ENCODE data around the gene NFIA.

The NFIA gene

GRCh38 chr1:61077676-61078541 is 4.5 kb upstream of the NFIA start (continued):
- TF ChIP-seq ZBTB8A (tag by site-specific recombination; IDR thresholded peaks at IDR 0.05) = peak; percentile 15; the same call in 1 of the 2 replicates
- no peak for TF ChIP-seq ZBTB26 (tag by site-specific recombination; optimal IDR thresholded peaks at IDR 0.05)
- peak; percentile 82 for TF ChIP-seq SCRT2 (tag by site-specific recombination; IDR thresholded peaks at IDR 0.05)
- TF ChIP-seq ZNF394 (tag by site-specific recombination; IDR thresholded peaks at IDR 0.05; ENCODE audit: borderline replicate concordance) = no peak; the same call in 1 of the 2 replicates
- TF ChIP-seq KLF16 (tag by site-specific recombination; IDR thresholded peaks at IDR 0.05) = 0 out of 2 replicates have a peak, but pooled peaks have one; percentile 26
- peak; percentile 34; the same call in 1 of the 2 replicates for TF ChIP-seq PRDM6 (tag by site-specific recombination; IDR thresholded peaks at IDR 0.05)
- TF ChIP-seq ZBTB49 (tag by site-specific recombination; IDR thresholded peaks at IDR 0.05; ENCODE audit: low read depth) = 0 out of 2 replicates have a peak, but pooled peaks have one; percentile 24
- no peak for TF ChIP-seq ZNF211 (tag by site-specific recombination; IDR thresholded peaks at IDR 0.05; ENCODE audit: low read depth)
- no peak; the same call in none of the 2 replicates for TF ChIP-seq ZXDB (tag by site-specific recombination; IDR thresholded peaks at IDR 0.05)
- TF ChIP-seq TSHZ1 (tag by site-specific recombination; IDR thresholded peaks at IDR 0.05; ENCODE audit: borderline replicate concordance) = 0 out of 2 replicates have a peak, but pooled peaks have one; percentile 9
- TF ChIP-seq ZNF335 (tag by site-specific recombination; conservative IDR thresholded peaks at IDR 0.05) = peak; percentile 68

GRCh38 chr1:61078618-61079295 is 3.6 kb upstream of the NFIA start:
- no peaks in the 10 kb centered on the region for H3K36me3 ChIP-seq (ENCODE audit: control insufficient read depth in 2 of 2, insufficient read depth in 1 of 2, low read length in 2 of 2)
- peaks cover 21% of the 10 kb centered on the region for H3K4me1 ChIP-seq (ENCODE audit: control insufficient read depth, insufficient read depth, low read length)
- no peak for TF ChIP-seq ZSCAN5A (tag by site-specific recombination; IDR thresholded peaks at IDR 0.05)
- TF ChIP-seq ZNF335 (tag by site-specific recombination; conservative IDR thresholded peaks at IDR 0.05) = 0 out of 2 replicates have a peak, but pooled peaks have one; percentile 35
- TF ChIP-seq IKZF3 (tag by site-specific recombination; IDR thresholded peaks at IDR 0.05) = peak; percentile 24; the same call in 1 of the 2 replicates
- CTCF ChIA-PET = interaction anchor here (0.6 to 2.5 kb wide), 9 partner anchors 8 to 559 kb away, joined by 3 to 25 read pairs (median 3); no protein-coding TSS in a partner anchor
- H3K9me3 ChIP-seq (ENCODE audit: control insufficient read depth, insufficient read depth, low read depth, low read length) = no peaks in the 10 kb centered on the region
- H3K4me3 ChIP-seq (ENCODE audit: low read depth, low read length) = no peak overlapping the region
- H3K27ac ChIP-seq (ENCODE audit: extremely low read depth, low read depth, low read length) = peak overlapping the region; percentile 82
- POLR2A ChIA-PET = interaction anchor here (0.6 to 4.1 kb wide), 4 partner anchors 21 to 100 kb away, joined by 3 to 31 read pairs (median 14); no protein-coding TSS in a partner anchor

All from HEK293 (cell line).